H1 (cell line): ENCODE results near the gene CAPN10. TPM values are rescaled to one million over a fixed set of nuclear protein-coding genes. Genes with fewer than 3 reads are reported as not detected.
"Not testable (repeated sequence)": the region's sequence is repeated elsewhere in the genome, so short reads cannot be mapped to it uniquely, and the experiment has no call there.

ENCODE experiments used
- CTCF ChIA-PET: fragments of 300-600 bp; sonication (Branson Sonifier 250); formaldehyde crosslinking; loops from one replicate; lab custom pipeline; 2021; ENCODE audit not compliant: partially characterized antibody; lab: Charles Lee
- POLR2A ChIA-PET: fragments of 300-600 bp; sonication (Branson Sonifier 250); formaldehyde crosslinking; loops from one replicate; lab custom pipeline; 2021; ENCODE audit warnings: inconsistent platforms; ENCODE audit not compliant: partially characterized antibody; lab: Charles Lee
- DNase-seq, 2 experiments: peaks; one replicate each; pipeline versions ENCODE4 v3.0.0 to v3.0.0-alpha.2; 2010 to 2022; ENCODE audit warnings: low spot score in 2 of 2, low read depth in 1 of 2, mixed read lengths in 1 of 2
- FAIRE-seq: peaks from 2 replicates; lab custom pipeline; 2011; peaks lifted over from hg19 to GRCh38; lab: Jason Lieb, UNC
- H2AFZ ChIP-seq: 2 replicates; pipeline ENCODE4 v1.8.1; 2012; ENCODE audit warnings: low read length, inconsistent platforms
- H2AK5ac ChIP-seq: 2 replicates; pipeline ENCODE4 v1.6.1; 2013; ENCODE audit warnings: low read depth, low read length
- H2BK120ac ChIP-seq: replicated peaks from 2 replicates; pipeline ENCODE3; 2013; ENCODE audit warnings: low read depth, low read length, inconsistent platforms
- H2BK12ac ChIP-seq: 2 replicates; pipeline ENCODE4 v1.6.1; 2013; ENCODE audit warnings: low read depth, low read length
- H2BK15ac ChIP-seq: 2 replicates; pipeline ENCODE4 v1.6.1; 2013; ENCODE audit warnings: low read length
- H2BK20ac ChIP-seq: 2 replicates; pipeline ENCODE4 v1.6.1; 2013; ENCODE audit warnings: low read length
- H2BK5ac ChIP-seq: 2 replicates; pipeline ENCODE4 v1.6.1; 2013; ENCODE audit warnings: low read depth, low read length
- H3K14ac ChIP-seq: 2 replicates; pipeline ENCODE4 v1.6.1; 2013; ENCODE audit warnings: inconsistent platforms; ENCODE audit not compliant: insufficient read length
- H3K18ac ChIP-seq: 2 replicates; pipeline ENCODE4 v1.6.1; 2013; ENCODE audit warnings: low read length; ENCODE audit errors: extremely low read depth
- H3K23ac ChIP-seq: 2 replicates; pipeline ENCODE4 v1.6.1; 2013; ENCODE audit warnings: inconsistent platforms; ENCODE audit not compliant: insufficient read length
- H3K23me2 ChIP-seq: 2 replicates; pipeline ENCODE4 v1.6.1; 2013; ENCODE audit warnings: low read depth, low read length
- H3K27ac ChIP-seq: 2 replicates; pipeline ENCODE4 v1.6.1; 2011; ENCODE audit warnings: low read depth, low read length, inconsistent platforms
- H3K27me3 ChIP-seq, 4 experiments: replicated peaks in 1 of 4; 1 replicate in 1 of 4; 2 replicates in 3 of 4; pipeline versions ENCODE4 v1.6.1 to v1.8.1; 2011 to 2013; ENCODE audit warnings: low read length in 3 of 4, mild to moderate bottlenecking in 3 of 4, inconsistent platforms in 2 of 4, mixed read lengths in 2 of 4, moderate library complexity in 1 of 4; ENCODE audit not compliant: control insufficient read depth in 3 of 4, insufficient read depth in 3 of 4; ENCODE audit errors: extremely low read depth in 1 of 4
- H3K36me3 ChIP-seq, 4 experiments: 2 replicates each; pipeline versions ENCODE4 v1.6.1 to v1.8.1; 2011 to 2013; ENCODE audit warnings: mild to moderate bottlenecking in 4 of 4, low read length in 3 of 4, moderate library complexity in 2 of 4, control low read depth in 1 of 4, inconsistent platforms in 1 of 4; ENCODE audit not compliant: insufficient read depth in 4 of 4, control insufficient read depth in 2 of 4
- H3K4ac ChIP-seq: replicated peaks from 2 replicates; pipeline ENCODE3; 2013; ENCODE audit warnings: low read length, low read depth, mixed read lengths, inconsistent platforms; ENCODE audit not compliant: insufficient read length
- H3K4me1 ChIP-seq, 4 experiments: replicated peaks in 1 of 4; 1 replicate in 1 of 4; 2 replicates in 3 of 4; pipeline versions ENCODE4 v1.6.1 to v1.8.1; 2011 to 2013; ENCODE audit warnings: low read length in 3 of 4, inconsistent platforms in 2 of 4, mixed read lengths in 1 of 4; ENCODE audit not compliant: insufficient read depth in 4 of 4, control insufficient read depth in 3 of 4
- H3K4me2 ChIP-seq, 2 experiments: 2 replicates each; pipeline versions ENCODE4 v1.6.1 to v1.8.1; 2011 to 2013; ENCODE audit warnings: low read depth in 2 of 2, low read length in 2 of 2, control low read depth in 1 of 2, inconsistent platforms in 1 of 2, mild to moderate bottlenecking in 1 of 2; ENCODE audit not compliant: insufficient read depth in 1 of 2
- H3K4me3 ChIP-seq, 4 experiments: fragments of 200-600, 300-600 bp in 1 of 4; sonication (generic), shearing (Covaris generic), sonication (Bioruptor Twin) in 1 of 4; 2 replicates each; pipeline versions ENCODE4 v1.5.1 to v1.8.1; 2011 to 2016; ENCODE audit warnings: low read length in 4 of 4, low read depth in 3 of 4, control low read depth in 2 of 4, inconsistent platforms in 2 of 4, mild to moderate bottlenecking in 2 of 4, mixed read lengths in 1 of 4, moderate library complexity in 1 of 4; ENCODE audit not compliant: insufficient read depth in 2 of 4; ENCODE audit errors: extremely low read depth in 1 of 4
- H3K56ac ChIP-seq: replicated peaks from 2 replicates; pipeline ENCODE3; 2013; ENCODE audit warnings: low read depth, mild to moderate bottlenecking, mixed read lengths, low read length, inconsistent platforms; ENCODE audit not compliant: insufficient read length
- H3K79me1 ChIP-seq: 2 replicates; pipeline ENCODE4 v1.6.1; 2013; ENCODE audit warnings: low read depth, low read length, control low read depth
- H3K79me2 ChIP-seq, 2 experiments: 2 replicates each; pipeline versions ENCODE4 v1.6.1 to v1.8.1; 2012 to 2013; ENCODE audit warnings: low read length in 2 of 2, mild to moderate bottlenecking in 2 of 2, inconsistent platforms in 1 of 2; ENCODE audit not compliant: insufficient read depth in 2 of 2, control insufficient read depth in 1 of 2
- H3K9ac ChIP-seq, 4 experiments: replicated peaks in 1 of 4; 1 replicate in 1 of 4; 2 replicates in 3 of 4; pipeline versions ENCODE4 v1.6.1 to v1.8.1; 2011 to 2013; ENCODE audit warnings: low read depth in 3 of 4, low read length in 3 of 4, control low read depth in 2 of 4, mild to moderate bottlenecking in 2 of 4, moderate library complexity in 2 of 4, inconsistent platforms in 1 of 4; ENCODE audit errors: extremely low read depth in 1 of 4
- H3K9me3 ChIP-seq, 2 experiments: 2 replicates each; pipeline versions ENCODE4 v1.6.1 to v1.8.1; 2012 to 2013; ENCODE audit warnings: mild to moderate bottlenecking in 2 of 2, moderate library complexity in 2 of 2, control low read depth in 1 of 2, inconsistent platforms in 1 of 2, low read depth in 1 of 2, low read length in 1 of 2, mixed read lengths in 1 of 2; ENCODE audit not compliant: insufficient read depth in 2 of 2
- H4K20me1 ChIP-seq, 2 experiments: replicated peaks in 1 of 2; 2 replicates each; pipeline versions ENCODE3 to v1.8.1; 2011 to 2013; ENCODE audit warnings: inconsistent platforms in 2 of 2, low read length in 2 of 2, mild to moderate bottlenecking in 1 of 2; ENCODE audit not compliant: insufficient read depth in 2 of 2, control insufficient read depth in 1 of 2
- H4K5ac ChIP-seq: 2 replicates; pipeline ENCODE4 v1.6.1; 2013; ENCODE audit warnings: low read length, low read depth, mixed read lengths, inconsistent platforms; ENCODE audit not compliant: insufficient read length
- H4K8ac ChIP-seq: 2 replicates; pipeline ENCODE4 v1.8.0; 2013; ENCODE audit warnings: mild to moderate bottlenecking, moderate library complexity, low read length, inconsistent platforms; ENCODE audit not compliant: insufficient read depth; ENCODE audit errors: extremely low read depth
- H4K91ac ChIP-seq: replicated peaks from 2 replicates; pipeline ENCODE3; 2013; ENCODE audit warnings: low read length, mixed read lengths, inconsistent platforms; ENCODE audit not compliant: insufficient read length
- WGBS, 2 experiments: shearing (Covaris generic) in 1 of 2; methylation state at CpG; one replicate each; pipeline versions ENCODE4 v1.1.6 to v1.1.7; 2013 to 2015; ENCODE audit warnings: low lambda C conversion rate in 2 of 2, mixed read lengths in 2 of 2, inconsistent platforms in 1 of 2, low coverage in 1 of 2, missing lambda C conversion rate in 1 of 2; ENCODE audit not compliant: insufficient replicate concordance in 2 of 2, insufficient coverage in 1 of 2, insufficient read length in 1 of 2; ENCODE audit errors: extremely low coverage in 1 of 2, missing lambda C conversion rate in 1 of 2; 5-methylcytosine and 5-hydroxymethylcytosine counted together
- polyA plus RNA-seq, 7 experiments: library from polyadenylated mRNA; depleted of rRNA in 3 of 7; stranded (reverse) in 5 of 7; unstranded in 2 of 7; fragments of >200 nt in 5 of 7; fragments of 200-250 nt in 2 of 7; gene quantifications; 1 replicate in 5 of 7; 2 replicates in 1 of 7; 4 replicates in 1 of 7; pipeline versions ENCODE4 v1.2.1 to v1.2.3, GENCODE V29; 2011 to 2013; ENCODE audit warnings: missing spikeins in 2 of 7, mixed read lengths in 2 of 7
- total RNA-seq: library from RNA; stranded (reverse); fragmentation: NEBNext Ultra II Directional; extraction: Animal tissue kit (Norgen Biotek cat#: 25700); gene quantifications from 2 replicates; pipeline ENCODE4 v1.2.1, GENCODE V29; 2021

The CAPN10 gene
- total and polyA plus RNA-seq, 2 of the 8 experiments (the other 6 are each of a cell fraction or from before 2014, with no cell fraction given): 30.7 to 39.8 TPM

- POLR2A ChIA-PET: interaction anchor here (1.2 kb wide), 1 partner anchor 16 kb away, joined by 3 read pairs; no protein-coding TSS in a partner anchor
- CTCF ChIA-PET: interaction anchor here (0.8 to 5.3 kb wide), 4 partner anchors 15 to 59 kb away, joined by 3 to 37 read pairs (median 20); partner anchors contain the start of gene CAPN10
These were observed 23.3 kb upstream of the CAPN10 start for GRCh38 chr2:240563231-240563630.

More at GRCh38 chr2:240563231-240563630, 23.3 kb upstream of the CAPN10 start:
- H3K4ac ChIP-seq, H2BK15ac ChIP-seq, H2BK5ac ChIP-seq, H3K79me2 ChIP-seq, H3K23me2 ChIP-seq, H2AK5ac ChIP-seq, H3K79me1 ChIP-seq, H4K20me1 ChIP-seq, H3K4me2 ChIP-seq, H3K36me3 ChIP-seq, H3K4me3 ChIP-seq, H3K9ac ChIP-seq, H2BK20ac ChIP-seq, H3K18ac ChIP-seq, H3K14ac ChIP-seq, H3K27ac ChIP-seq, H2BK12ac ChIP-seq, H3K56ac ChIP-seq, H2BK120ac ChIP-seq, FAIRE-seq, H4K5ac ChIP-seq, H2AFZ ChIP-seq, H3K23ac ChIP-seq, H4K8ac ChIP-seq, H4K91ac ChIP-seq, H3K9me3 ChIP-seq: not testable (repeated sequence)
- peak in 1 of 2 experiments; percentile 20 for DNase-seq
- WGBS, 2 experiments: 88% methylated on average over 13 of the region's 17 CpGs; no CpG with 5 or more reads in 1 of the 2 experiments
- H3K27me3 ChIP-seq: peaks cover 11 to 34% (median 31%) of the 10 kb centered on the region in 4 experiments
- H3K4me1 ChIP-seq: peaks cover 0 to 30% (median 22%) of the 10 kb centered on the region in 4 experiments; a peak in 6 of 7 replicates
